OCI-LY7 (cell line): ENCODE data around the gene VSIG2. TPM values are rescaled to one million over a fixed set of nuclear protein-coding genes. Genes with fewer than 3 reads are reported as not detected.

Experiments used
- BruUV-seq: library from RNA; stranded (reverse); fragments of 400-500 nt; replicated peaks from 2 replicates; lab custom pipeline; 2021; lab: Mats Ljungman, UMichigan
- CTCF ChIA-PET: fragments of 300-600 bp; sonication (Branson Sonifier 250); formaldehyde crosslinking; loops from one replicate; lab custom pipeline; 2022; ENCODE audit warnings: antibody characterized with exemption; ENCODE audit not compliant: unreplicated experiment; lab: Charles Lee
- POLR2A ChIA-PET: fragments of 300-600 bp; sonication (Branson Sonifier 250); formaldehyde crosslinking; loops from one replicate; lab custom pipeline; 2022; ENCODE audit warnings: antibody characterized with exemption; lab: Charles Lee
- DNase-seq: peaks from one replicate; pipeline ENCODE4 v3.0.0-alpha.2; 2015; ENCODE audit warnings: low spot score
- H2AFZ ChIP-seq: fragments of 200-600 bp; sonication (generic), shearing (Covaris generic); 2 replicates; pipeline ENCODE4 v1.6.1; 2014; ENCODE audit warnings: mild to moderate bottlenecking, antibody characterized with exemption, low read length, moderate library complexity
- H3K27ac ChIP-seq: fragments of 200-600 bp; sonication (generic); 2 replicates; pipeline ENCODE4 v1.5.1; 2014; ENCODE audit warnings: mixed run types, low read depth, mild to moderate bottlenecking, moderate library complexity, low read length, inconsistent platforms; ENCODE audit not compliant: poor library complexity, severe bottlenecking
- H3K36me3 ChIP-seq: fragments of 200-600 bp; sonication (generic); 2 replicates; pipeline ENCODE4 v1.6.1; 2014; ENCODE audit warnings: mild to moderate bottlenecking, antibody characterized with exemption, low read length, moderate library complexity, mixed read lengths; ENCODE audit not compliant: insufficient read depth
- H3K4me1 ChIP-seq: fragments of 200-600 bp; sonication (generic); 2 replicates; pipeline ENCODE4 v1.5.1; 2014; ENCODE audit warnings: mild to moderate bottlenecking, low read length; ENCODE audit not compliant: insufficient read depth, poor library complexity, severe bottlenecking
- H3K4me2 ChIP-seq: fragments of 200-600 bp; sonication (generic); 2 replicates; pipeline ENCODE4 v1.6.1; 2014; ENCODE audit warnings: mild to moderate bottlenecking, low read length
- H3K4me3 ChIP-seq: fragments of 200-600 bp; sonication (generic); 2 replicates; pipeline ENCODE4 v1.5.1; 2014; ENCODE audit warnings: mild to moderate bottlenecking, low read depth, low read length; ENCODE audit not compliant: poor library complexity, severe bottlenecking
- H3K79me2 ChIP-seq: fragments of 200-600 bp; sonication (generic); 2 replicates; pipeline ENCODE4 v1.6.1; 2016; ENCODE audit warnings: low read depth, mild to moderate bottlenecking, low read length, moderate library complexity, mixed read lengths; ENCODE audit not compliant: insufficient read depth
- H3K9me2 ChIP-seq: fragments of 200-600 bp; sonication (generic); 2 replicates; pipeline ENCODE4 v1.6.1; 2016; ENCODE audit warnings: mild to moderate bottlenecking, low read length, mixed read lengths; ENCODE audit not compliant: insufficient read depth
- H3K9me3 ChIP-seq: fragments of 200-600 bp; sonication (generic); 2 replicates; pipeline ENCODE4 v1.6.1; 2014; ENCODE audit warnings: mild to moderate bottlenecking, mixed run types, low read length, mixed read lengths
- H4K20me1 ChIP-seq: fragments of 200-600 bp; sonication (generic); 2 replicates; pipeline ENCODE4 v1.6.1; 2014; ENCODE audit warnings: mild to moderate bottlenecking, antibody characterized with exemption, low read length, moderate library complexity, mixed read lengths; ENCODE audit not compliant: insufficient read depth
- CTCF ChIP-seq: fragments of 200-600 bp; sonication (generic); conservative IDR thresholded peaks from 2 replicates; pipeline ENCODE4 v1.5.1; 2014; ENCODE audit warnings: mild to moderate bottlenecking, antibody characterized with exemption, low read length, moderate library complexity, mixed read lengths
- EZH2phosphoT487 ChIP-seq: fragments of 200-600 bp; sonication (generic); IDR thresholded peaks from 2 replicates; pipeline ENCODE4 v1.6.1; 2018; ENCODE audit warnings: low read depth, borderline replicate concordance, mild to moderate bottlenecking, mixed run types, antibody characterized with exemption, low read length, moderate library complexity, mixed read lengths
- intact Hi-C: fragments of 100-400 bp; cut with micrococcal nuclease; formaldehyde crosslinking; loops from one replicate; pipeline ENCODE4 v1.10.0; 2022; ENCODE audit not compliant: unreplicated experiment
- total RNA-seq, 2 experiments: library from RNA; depleted of rRNA in 1 of 2; stranded (reverse); fragments of >200 nt in 1 of 2; shearing (Covaris generic) in 1 of 2; gene quantifications; 2 replicates each; pipeline ENCODE4 v1.2.3, GENCODE V29; 2014 to 2022

The VSIG2 gene
- total RNA-seq, 2 experiments from 2014 or later: not detected

GRCh38 chr11:124758355-124759265 is 6.6 kb upstream of the VSIG2 start:
- H3K4me2 ChIP-seq: peak overlapping the region; percentile 53
- CTCF ChIA-PET: interaction anchor here (0.6 kb wide), 1 partner anchor 78 kb away, joined by 3 read pairs; no protein-coding TSS in a partner anchor
- BruUV-seq: no TSS peak
- H3K4me1 ChIP-seq: peaks cover 39% of the 10 kb centered on the region
- H3K9me3 ChIP-seq: no peaks in the 10 kb centered on the region
- POLR2A ChIA-PET: no interaction called here
- H3K9me2 ChIP-seq: no peaks in the 10 kb centered on the region
- H2AFZ ChIP-seq: no peak overlapping the region
- H3K79me2 ChIP-seq: no peaks in the 10 kb centered on the region
- TF ChIP-seq EZH2phosphoT487 (no peak), CTCF (peak; percentile 81)
- H3K36me3 ChIP-seq: no peaks in the 10 kb centered on the region
- peak; percentile 79 for DNase-seq
- no peaks in the 10 kb centered on the region for H4K20me1 ChIP-seq
- intact Hi-C loops: no loop called here
- H3K4me3 ChIP-seq: peak overlapping the region; percentile 7
- no peak overlapping the region for H3K27ac ChIP-seq

GRCh38 chr11:124757320-124757719 is 5.3 kb upstream of the VSIG2 start:
- H3K36me3 ChIP-seq: no peaks in the 10 kb centered on the region
- H3K9me3 ChIP-seq: no peaks in the 10 kb centered on the region
- H3K9me2 ChIP-seq: no peaks in the 10 kb centered on the region
- POLR2A ChIA-PET: interaction anchor here (0.7 kb wide), 1 partner anchor 15 kb away, joined by 6 read pairs; no protein-coding TSS in a partner anchor
- H3K4me3 ChIP-seq: no peak overlapping the region
- no peaks in the 10 kb centered on the region for H4K20me1 ChIP-seq
- H3K4me2 ChIP-seq: no peak overlapping the region
- H3K4me1 ChIP-seq: peaks cover 34% of the 10 kb centered on the region
- CTCF ChIA-PET: no interaction called here
- no TSS peak for BruUV-seq
- DNase-seq: no peak
- H3K79me2 ChIP-seq: no peaks in the 10 kb centered on the region
- H3K27ac ChIP-seq: no peak overlapping the region
- intact Hi-C loops: no loop called here
- no peak overlapping the region for H2AFZ ChIP-seq
- no peak for TF ChIP-seq CTCF
- TF ChIP-seq EZH2phosphoT487: no peak

DNA sequence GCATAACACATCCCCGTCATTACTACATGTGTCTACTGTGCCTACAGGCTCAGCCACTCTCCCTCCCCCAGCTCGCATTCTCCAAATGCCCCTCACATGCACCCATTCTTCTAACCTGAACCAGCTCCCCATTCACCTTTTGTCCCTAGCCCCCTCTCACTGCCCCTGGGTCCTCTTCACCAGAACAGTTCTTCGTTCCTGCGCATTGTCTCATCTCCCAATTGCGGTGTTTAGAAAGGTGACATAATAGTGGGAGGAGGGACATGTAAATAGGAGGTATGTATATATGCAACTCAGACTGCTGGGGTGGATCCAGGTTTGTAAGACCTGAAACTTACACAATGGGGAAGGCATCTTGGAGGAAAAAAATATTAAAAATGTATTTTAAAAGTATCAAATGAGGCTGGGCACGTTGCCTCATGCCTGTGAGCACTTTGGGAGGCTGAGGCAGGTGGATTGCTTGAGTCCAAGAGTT is 4.7 kb upstream of the VSIG2 start:
- Histone ChIP-seq H3K79me2 (no peaks in the 10 kb centered on the region), H3K9me3 (no peaks in the 10 kb centered on the region), H3K9me2 (no peaks in the 10 kb centered on the region), H3K4me3 (no peak overlapping the region), H3K36me3 (no peaks in the 10 kb centered on the region), H4K20me1 (no peaks in the 10 kb centered on the region), H3K4me2 (no peak overlapping the region), H3K4me1 (peaks cover 32% of the 10 kb centered on the region), H2AFZ (no peak overlapping the region), H3K27ac (no peak overlapping the region)
- DNase-seq: no peak
- POLR2A ChIA-PET: no interaction called here
- intact Hi-C loops: no loop called here
- CTCF ChIA-PET: no interaction called here
- BruUV-seq: no TSS peak
- TF ChIP-seq EZH2phosphoT487 (no peak), CTCF (no peak)
